ENCODE data around the gene NEBL.

NEBL gene

DNA sequence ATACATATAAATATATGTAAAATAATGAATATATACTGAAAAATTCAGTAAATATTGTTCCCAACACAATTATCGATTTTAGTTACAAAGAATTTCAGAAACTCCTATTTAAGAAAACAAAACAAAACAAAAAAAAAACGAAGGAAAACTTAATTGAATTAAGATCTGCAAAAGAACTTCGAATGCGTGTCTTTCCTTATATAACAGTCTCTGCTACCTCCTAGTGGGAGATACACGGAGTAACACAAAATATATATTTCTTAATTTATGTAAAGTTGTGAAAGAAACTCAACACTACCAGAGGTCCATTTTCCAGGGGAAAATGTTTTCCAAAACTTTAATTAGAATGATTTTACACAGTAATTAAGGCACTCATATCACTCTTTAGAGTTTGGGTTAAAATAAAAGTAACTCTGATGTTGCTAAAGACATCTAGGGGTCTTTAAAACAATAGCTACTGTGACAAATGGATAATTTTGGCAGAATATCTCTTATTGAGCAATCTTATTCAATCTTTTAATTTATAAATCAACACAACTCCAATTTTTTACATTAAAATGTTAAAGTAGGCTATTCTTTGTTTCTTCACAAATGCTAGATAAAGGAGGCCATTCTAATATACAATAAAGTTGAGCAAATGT, 41.6 kb downstream of the NEBL start:
- no peak for DNase-seq

DNA sequence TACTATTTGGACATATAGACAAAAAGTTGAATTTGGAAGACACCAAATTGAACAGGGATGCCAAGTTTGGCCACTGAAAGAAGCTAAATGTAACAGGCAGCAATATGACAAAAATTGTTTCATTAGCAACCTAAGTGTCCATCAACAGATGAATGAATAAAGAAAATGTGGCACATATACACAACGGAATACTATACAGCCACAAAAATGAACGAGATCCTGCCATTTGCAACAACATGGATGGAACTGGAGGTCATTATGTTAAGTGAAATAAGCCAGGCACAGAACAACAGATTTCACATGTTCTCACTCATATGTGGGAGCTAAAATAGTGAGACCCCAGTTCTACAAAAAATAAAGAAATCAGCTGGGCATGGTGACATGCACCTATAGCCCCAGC, 43.8 kb downstream of the NEBL start:
- no peak for DNase-seq

DNA sequence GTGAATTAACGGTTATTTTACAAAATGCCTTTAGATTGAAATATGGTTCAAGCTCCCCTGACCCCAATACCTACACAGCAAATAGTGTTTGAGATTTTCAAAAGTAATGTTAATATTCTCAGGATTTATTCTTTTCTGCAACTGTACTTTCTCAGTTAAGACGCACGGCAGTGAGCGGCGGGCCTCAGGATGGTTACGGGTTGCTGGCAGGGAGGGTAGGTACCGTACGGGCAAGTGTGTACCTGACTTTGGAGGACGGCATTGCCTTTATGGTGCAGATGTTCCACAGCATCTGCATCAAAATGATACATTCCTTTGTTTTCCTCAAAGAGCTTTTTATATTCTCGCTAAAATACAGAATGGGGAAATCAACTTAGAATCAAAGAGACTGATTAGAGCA, 44.8 kb downstream of the NEBL start:
- DNase-seq: no peak

GRCh38 chr10:20847512-20847911, 49.6 kb downstream of the NEBL start:
- DNase-seq: no peak

DNA sequence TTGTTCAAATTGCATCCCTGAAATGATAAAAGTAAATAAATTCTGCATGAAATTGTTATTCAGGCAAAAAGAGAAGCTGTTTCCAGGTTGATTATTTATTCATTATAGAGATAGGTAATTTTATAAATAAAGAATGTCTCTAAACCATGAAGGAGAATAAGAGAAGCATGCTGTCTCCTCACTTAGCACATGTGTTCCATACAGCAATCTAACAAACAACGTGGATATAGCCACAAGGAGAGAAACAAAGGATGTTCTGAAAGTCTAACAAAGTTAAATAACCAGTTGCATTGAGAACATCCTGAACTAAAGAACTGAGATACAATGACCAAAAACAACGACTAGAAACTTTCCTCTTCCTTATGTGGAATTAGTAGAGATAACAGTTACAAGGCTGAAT, 50.8 kb downstream of the NEBL start:
- no peak for DNase-seq

GRCh38 chr10:20841419-20841818, 55.7 kb downstream of the NEBL start:
- no peak for DNase-seq

DNA sequence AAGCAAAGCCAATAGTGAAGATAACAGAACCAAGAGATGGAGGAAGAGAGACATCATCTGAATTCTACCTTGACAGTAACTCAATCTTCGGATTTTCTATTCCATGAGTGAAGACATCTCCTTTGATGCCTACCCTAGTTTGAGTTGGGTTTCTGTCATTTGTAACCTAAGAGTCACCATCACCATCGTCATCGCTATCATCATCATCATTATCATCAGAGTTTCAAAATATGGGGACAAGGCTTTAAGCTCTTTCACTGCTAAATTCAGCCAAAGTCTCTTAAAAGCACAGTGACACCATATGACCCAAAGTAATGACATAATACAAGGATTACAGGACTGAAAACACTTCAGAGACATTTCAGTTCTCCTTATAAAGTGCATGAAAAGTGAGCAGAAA, 57.2 kb downstream of the NEBL start:
- DNase-seq: no peak

- DNase-seq: no peak
Observed at GRCh38 chr10:20839141-20839540, 58.0 kb downstream of the NEBL start.

- no peak for DNase-seq
Observed at GRCh38 chr10:20836401-20836800, 60.7 kb downstream of the NEBL start.

DNA sequence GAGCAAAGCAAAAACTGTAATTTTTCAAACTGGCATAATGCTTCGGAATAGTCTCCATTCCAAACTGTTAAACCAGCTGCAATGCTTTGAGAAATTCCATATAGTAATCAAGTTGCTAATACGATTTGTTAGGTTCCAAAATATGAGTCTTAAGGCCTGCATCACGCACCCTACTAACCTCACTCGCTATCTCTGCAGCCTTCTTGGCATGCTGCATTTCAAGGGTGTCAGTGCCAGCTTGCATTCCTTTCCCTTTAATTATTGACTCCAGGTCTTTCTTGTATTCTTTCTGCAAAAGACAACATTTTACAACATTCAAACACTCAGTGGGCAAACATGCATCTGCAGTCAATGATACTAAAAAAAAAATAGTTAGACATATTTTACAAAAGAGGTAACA, 61.8 kb downstream of the NEBL start:
- DNase-seq: no peak

GRCh38 chr10:20834825-20835224, 62.3 kb downstream of the NEBL start:
- DNase-seq: no peak

- no peak for DNase-seq
Observed at GRCh38 chr10:20822825-20823224, 74.3 kb downstream of the NEBL start.

DNA sequence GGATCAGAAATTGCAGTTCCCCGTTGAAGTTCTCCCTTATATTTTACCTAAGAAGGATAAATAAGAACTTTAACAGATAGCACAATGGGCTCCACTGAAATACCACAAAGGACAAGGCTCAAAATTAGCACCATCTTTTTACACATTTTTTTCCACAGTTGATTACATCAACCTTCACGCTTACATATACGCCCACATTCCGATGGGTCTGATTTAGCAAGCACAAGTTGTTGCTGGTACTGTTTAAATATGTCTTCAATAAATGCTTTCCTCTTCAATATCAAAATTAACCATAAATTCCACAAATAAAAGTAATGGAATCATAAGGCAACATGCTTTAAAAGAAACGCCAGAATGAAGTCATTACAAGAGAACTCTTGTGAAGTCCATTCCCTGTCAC, 79.5 kb downstream of the NEBL start:
- DNase-seq: no peak

DNA sequence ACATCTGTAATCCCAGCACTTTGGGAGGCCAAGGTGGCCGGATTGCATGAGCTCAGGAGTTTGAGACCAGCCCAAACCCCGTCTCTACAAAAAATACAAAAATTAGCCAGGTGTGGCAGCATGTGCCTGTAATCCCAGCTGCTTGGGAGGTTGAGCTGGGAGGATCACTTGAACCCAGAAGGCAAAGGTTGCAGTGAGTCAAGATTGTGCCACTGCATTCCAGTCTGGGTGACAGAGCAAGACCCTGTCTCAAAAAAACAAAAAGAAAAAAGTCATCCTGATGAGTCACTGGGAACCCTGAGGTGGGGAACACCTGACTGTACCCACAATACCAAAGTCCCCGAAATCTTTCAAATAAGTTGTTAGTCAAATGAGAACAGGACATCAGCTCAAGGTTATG, 80.0 kb downstream of the NEBL start:
- no peak for DNase-seq

- DNase-seq: no peak
Observed at GRCh38 chr10:20814116-20814515, 83.0 kb downstream of the NEBL start.

DNA sequence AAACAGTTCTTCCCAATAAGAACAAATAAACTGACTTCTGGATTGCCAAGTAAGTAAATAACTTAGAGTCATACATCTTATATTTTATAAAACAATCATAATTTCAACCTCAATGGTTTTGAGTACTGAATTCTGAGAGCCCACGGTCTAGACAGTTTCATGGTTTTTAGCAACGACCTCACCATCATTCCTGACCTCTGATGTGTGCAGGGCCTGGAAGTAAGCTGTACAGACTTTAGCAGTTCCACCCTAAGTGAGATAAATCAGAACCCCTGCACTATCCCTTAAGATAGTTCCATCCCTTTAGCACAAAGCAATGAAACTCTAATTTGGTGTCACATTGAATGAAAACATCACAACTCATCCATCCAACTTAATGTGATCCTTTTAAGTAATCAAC, 86.0 kb downstream of the NEBL start:
- no peak for DNase-seq

GRCh38 chr10:20809631-20810030, 87.5 kb downstream of the NEBL start:
- DNase-seq: no peak

DNA sequence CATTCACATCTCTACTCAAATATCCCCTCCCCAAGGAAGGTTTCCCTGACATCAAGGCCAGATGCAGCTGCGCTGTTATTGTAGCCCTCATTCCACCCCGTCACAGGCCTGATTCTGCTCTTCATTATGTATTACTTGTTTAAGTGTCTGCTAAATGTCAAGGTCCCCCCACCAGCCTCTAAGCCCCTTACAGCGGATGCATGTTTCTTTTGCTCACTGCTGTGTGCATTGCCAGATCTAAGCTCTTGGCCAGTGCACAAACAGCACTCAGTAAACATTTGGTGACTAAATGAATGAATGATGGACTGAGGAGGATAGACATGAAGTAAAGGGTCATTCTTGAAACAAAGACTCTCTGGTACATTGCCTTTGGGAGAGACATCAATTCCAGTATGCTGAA, 90.6 kb downstream of the NEBL start:
- DNase-seq: no peak

DNA sequence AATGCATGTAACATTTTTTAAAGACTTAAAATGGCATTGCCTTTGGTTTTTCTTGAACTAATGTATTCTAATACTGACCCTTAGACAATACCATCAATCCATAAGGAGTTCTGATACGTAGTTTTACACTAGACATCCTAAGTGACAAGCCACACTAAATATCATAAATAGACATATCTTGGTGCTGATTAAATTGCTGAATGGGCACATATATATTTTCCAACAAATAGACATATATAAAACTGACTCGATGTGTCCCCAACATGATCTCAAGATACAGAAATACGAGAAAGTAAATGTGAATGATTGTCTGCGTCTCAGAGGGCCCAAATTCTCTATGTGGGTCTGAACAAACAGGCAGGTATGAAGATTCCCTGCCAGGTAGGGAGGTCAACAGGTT, 99.8 kb downstream of the NEBL start:
- no peak for DNase-seq

DNA sequence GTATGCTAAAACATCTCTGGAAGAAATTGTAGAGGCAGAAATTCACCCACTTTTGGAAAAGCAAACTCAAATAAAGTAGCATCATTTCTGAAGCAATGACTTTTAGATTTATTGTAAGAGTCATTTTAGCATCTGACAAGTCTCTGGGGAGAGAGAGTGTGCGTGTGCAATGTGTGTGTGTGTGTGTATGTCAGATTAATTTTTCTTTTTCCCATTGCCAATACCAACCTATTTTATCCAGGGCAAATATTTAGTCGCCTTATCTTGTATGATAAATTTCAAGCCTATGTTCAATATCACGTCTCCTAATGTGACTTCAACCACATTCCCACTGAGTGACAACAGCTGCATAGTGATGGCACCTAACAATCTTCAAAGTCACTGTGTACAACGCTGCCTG, 101.7 kb downstream of the NEBL start:
- DNase-seq: no peak

DNA sequence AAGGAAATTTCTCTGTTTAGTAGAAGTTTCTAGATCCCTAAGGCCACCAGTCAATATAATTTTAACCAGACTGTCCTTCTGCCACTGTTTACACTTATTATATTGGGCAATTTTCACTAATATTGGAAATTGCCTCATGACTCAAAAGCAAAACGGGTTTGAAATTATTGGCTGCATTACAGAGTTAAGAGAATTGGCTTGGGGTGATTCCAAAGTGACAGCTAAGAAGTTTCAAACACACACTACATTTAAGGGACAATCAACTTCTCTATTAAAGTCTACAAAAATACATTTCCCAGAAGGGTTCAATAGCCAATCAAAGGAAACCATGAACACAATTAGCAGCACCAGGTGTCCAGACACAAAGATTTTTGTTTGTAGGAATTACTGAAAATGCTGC, 111.9 kb downstream of the NEBL start:
- DNase-seq: no peak

GRCh38 chr10:20778008-20778757, 118.9 kb downstream of the NEBL start:
- DNase-seq: no peak

GRCh38 chr10:20776384-20777118, 120.6 kb downstream of the NEBL start:
- DNase-seq: no peak

- no peak for DNase-seq
Observed at GRCh38 chr10:20771051-20771450, 126.1 kb downstream of the NEBL start.
